H9 (cell line): Measurements from ENCODE around the gene NOP53. TPM values are rescaled to one million over a fixed set of nuclear protein-coding genes. Genes with fewer than 3 reads are reported as not detected.

Experiments used
- DNase-seq: peaks from one replicate; pipeline ENCODE4 v3.0.0-alpha.2; 2017
- H2AFZ ChIP-seq: one replicate; pipeline ENCODE4 v1.6.1; 2013; ENCODE audit warnings: mild to moderate bottlenecking, low read length, control low read depth, moderate library complexity
- H2AK5ac ChIP-seq: 2 replicates; pipeline ENCODE4 v1.6.1; 2013; ENCODE audit warnings: low read length, control low read depth, mixed read lengths; ENCODE audit not compliant: insufficient read length
- H2BK120ac ChIP-seq: one replicate; pipeline ENCODE4 v1.6.1; 2013; ENCODE audit warnings: low read depth, mild to moderate bottlenecking, low read length, control low read depth, inconsistent platforms; ENCODE audit not compliant: poor library complexity, severe bottlenecking
- H2BK12ac ChIP-seq: 2 replicates; pipeline ENCODE4 v1.6.1; 2013; ENCODE audit warnings: low read length, control low read depth, mixed read lengths, low read depth; ENCODE audit not compliant: insufficient read length
- H2BK15ac ChIP-seq: 2 replicates; pipeline ENCODE4 v1.6.1; 2013; ENCODE audit warnings: low read depth, low read length, control low read depth
- H2BK20ac ChIP-seq: one replicate; pipeline ENCODE4 v1.6.1; 2013; ENCODE audit warnings: low read depth, mild to moderate bottlenecking, low read length, control low read depth, inconsistent platforms; ENCODE audit not compliant: poor library complexity, severe bottlenecking
- H2BK5ac ChIP-seq: 2 replicates; pipeline ENCODE4 v1.6.1; 2013; ENCODE audit warnings: low read length, control low read depth, mixed read lengths; ENCODE audit not compliant: insufficient read length
- H3K14ac ChIP-seq: 2 replicates; pipeline ENCODE4 v1.6.1; 2013; ENCODE audit warnings: low read length, control low read depth; ENCODE audit not compliant: insufficient read depth
- H3K18ac ChIP-seq: 2 replicates; pipeline ENCODE4 v1.6.1; 2013; ENCODE audit warnings: low read depth, mild to moderate bottlenecking, mixed read lengths, low read length, control low read depth; ENCODE audit not compliant: insufficient read length
- H3K23ac ChIP-seq: 2 replicates; pipeline ENCODE4 v1.6.1; 2013; ENCODE audit warnings: low read length, control low read depth, mixed read lengths, low read depth; ENCODE audit not compliant: insufficient read length
- H3K23me2 ChIP-seq: 2 replicates; pipeline ENCODE4 v1.6.1; 2013; ENCODE audit warnings: low read depth, mild to moderate bottlenecking, mixed read lengths, low read length, control low read depth; ENCODE audit not compliant: insufficient read length, poor library complexity, severe bottlenecking
- H3K27ac ChIP-seq: 2 replicates; pipeline ENCODE4 v1.5.1; 2013; ENCODE audit warnings: low read length, control low read depth, mixed read lengths, low read depth; ENCODE audit not compliant: insufficient read length
- H3K27me3 ChIP-seq: 2 replicates; pipeline ENCODE4 v1.6.1; 2013; ENCODE audit warnings: low read length, control low read depth, inconsistent platforms; ENCODE audit not compliant: insufficient read depth
- H3K4ac ChIP-seq: 2 replicates; pipeline ENCODE4 v1.6.1; 2013; ENCODE audit warnings: low read depth, mild to moderate bottlenecking, control low read depth, inconsistent platforms, low read length, moderate library complexity
- H3K4me1 ChIP-seq: 2 replicates; pipeline ENCODE4 v1.6.1; 2013; ENCODE audit warnings: low read length, control low read depth, inconsistent platforms; ENCODE audit not compliant: insufficient read depth
- H3K4me2 ChIP-seq: 2 replicates; pipeline ENCODE4 v1.6.1; 2013; ENCODE audit warnings: low read length, control low read depth, mixed read lengths; ENCODE audit not compliant: insufficient read length, insufficient read depth
- H3K56ac ChIP-seq: 2 replicates; pipeline ENCODE4 v1.6.1; 2013; ENCODE audit warnings: low read depth, mild to moderate bottlenecking, mixed read lengths, low read length, control low read depth; ENCODE audit not compliant: insufficient read length
- H3K79me1 ChIP-seq: 2 replicates; pipeline ENCODE4 v1.6.1; 2013; ENCODE audit warnings: low read depth, mild to moderate bottlenecking, moderate library complexity, low read length, control low read depth, inconsistent platforms; ENCODE audit not compliant: insufficient read depth, poor library complexity, severe bottlenecking
- H3K79me2 ChIP-seq: 2 replicates; pipeline ENCODE4 v1.6.1; 2013; ENCODE audit warnings: low read length, control low read depth, inconsistent platforms; ENCODE audit not compliant: insufficient read depth
- H3K9ac ChIP-seq: 2 replicates; pipeline ENCODE4 v1.6.1; 2013; ENCODE audit warnings: low read length, control low read depth, mixed read lengths; ENCODE audit not compliant: insufficient read length; ENCODE audit errors: extremely low read depth
- H3K9me3 ChIP-seq: one replicate; pipeline ENCODE4 v1.6.1; 2013; ENCODE audit warnings: low read depth, low read length, inconsistent platforms; ENCODE audit not compliant: control insufficient read depth
- H3T11ph ChIP-seq: one replicate; pipeline ENCODE4 v1.6.1; 2013; ENCODE audit warnings: mild to moderate bottlenecking, low read length, control low read depth, inconsistent platforms
- H4K20me1 ChIP-seq: one replicate; pipeline ENCODE4 v1.6.1; 2013; ENCODE audit not compliant: control insufficient read depth, insufficient read length, insufficient read depth
- H4K5ac ChIP-seq: 2 replicates; pipeline ENCODE4 v1.6.1; 2013; ENCODE audit warnings: low read depth, mild to moderate bottlenecking, mixed read lengths, low read length, control low read depth; ENCODE audit not compliant: insufficient read length
- H4K8ac ChIP-seq: replicated peaks from 2 replicates; pipeline ENCODE4 v1.6.1; 2013; ENCODE audit warnings: low read length, control low read depth, mixed read lengths, low read depth; ENCODE audit not compliant: insufficient read length
- H4K91ac ChIP-seq: 2 replicates; pipeline ENCODE4 v1.6.1; 2013; ENCODE audit warnings: low read depth, mild to moderate bottlenecking, moderate library complexity, mixed read lengths, low read length, control low read depth; ENCODE audit not compliant: insufficient read length
- H3K27ac Mint-ChIP-seq, 3 experiments: 2 replicates in 2 of 3; 3 replicates in 1 of 3; pipeline ENCODE4 v1.8.0; 2020 to 2021; ENCODE audit warnings: mixed read lengths in 3 of 3, mild to moderate bottlenecking in 1 of 3, moderate library complexity in 1 of 3
- H3K27me3 Mint-ChIP-seq: 2 replicates; pipeline ENCODE4 v1.8.0; 2021; ENCODE audit warnings: low read depth, mild to moderate bottlenecking, moderate library complexity, mixed read lengths
- H3K36me3 Mint-ChIP-seq, 3 experiments: 2 replicates in 2 of 3; 3 replicates in 1 of 3; pipeline ENCODE4 v1.8.0; 2020 to 2021; ENCODE audit warnings: low read depth in 3 of 3, mixed read lengths in 3 of 3; ENCODE audit not compliant: insufficient read depth in 1 of 3
- H3K4me1 Mint-ChIP-seq, 2 experiments: 2 replicates each; pipeline ENCODE4 v1.8.0; 2020; ENCODE audit warnings: mixed read lengths in 2 of 2
- H3K4me3 Mint-ChIP-seq, 2 experiments: 2 replicates in 1 of 2; 3 replicates in 1 of 2; pipeline ENCODE4 v1.8.0; 2020 to 2021; ENCODE audit warnings: mild to moderate bottlenecking in 2 of 2, mixed read lengths in 2 of 2, moderate library complexity in 1 of 2
- H3K9me3 Mint-ChIP-seq, 2 experiments: 2 replicates in 1 of 2; 3 replicates in 1 of 2; pipeline ENCODE4 v1.8.0; 2020; ENCODE audit warnings: mild to moderate bottlenecking in 2 of 2, mixed read lengths in 2 of 2, moderate library complexity in 1 of 2
- WGBS: extraction: QIAGEN DNeasy Blood & Tissue Kit; methylation state at CpG from one replicate; pipeline ENCODE4 v1.1.7; 2013; ENCODE audit warnings: missing lambda C conversion rate, low lambda C conversion rate, mixed read lengths; ENCODE audit not compliant: insufficient read length; ENCODE audit errors: extremely low coverage; 5-methylcytosine and 5-hydroxymethylcytosine counted together
- total RNA-seq: library from RNA; stranded (reverse); gene quantifications from 2 replicates; pipeline ENCODE4 v1.2.1, GENCODE V29; 2021
- TF ChIP-seq, protein P1 (sequence below): fragments of 200-600 bp; sonication (generic); conservative IDR thresholded peaks from 3 replicates; pipeline ENCODE4 v1.8.0; 2021; ENCODE audit warnings: antibody characterized with exemption, mild to moderate bottlenecking

The NOP53 gene
- total RNA-seq, 1 experiment from 2014 or later: 325 TPM

DNA sequence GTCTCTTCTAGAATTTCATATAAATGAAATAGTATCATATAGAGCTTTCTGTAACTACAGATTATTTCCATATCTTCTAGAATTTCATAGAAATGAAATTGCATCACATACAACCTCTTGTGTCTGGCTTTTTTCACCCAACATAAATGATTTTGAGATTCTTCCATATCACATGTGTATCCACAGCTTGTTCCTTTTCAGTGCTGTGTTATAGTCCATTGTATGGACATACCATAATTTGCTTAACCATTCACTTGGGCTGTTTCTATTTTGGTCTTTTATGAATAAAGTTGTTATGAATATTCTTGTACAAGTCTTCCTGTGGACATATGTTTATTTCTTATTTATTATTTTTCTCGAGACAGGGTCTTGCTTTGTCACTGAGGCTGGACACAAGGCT, 47.3 kb downstream of the NOP53 start:
- Histone ChIP-seq H3K27me3 (no peaks in the 10 kb centered on the region), H4K91ac (no peak overlapping the region), H2BK5ac (no peak overlapping the region), H2BK120ac (no peak overlapping the region), H4K5ac (no peak overlapping the region), H3K23ac (no peak overlapping the region), H3K79me1 (no peaks in the 10 kb centered on the region), H3K27ac (no peak overlapping the region), H3K4me2 (no peak overlapping the region), H2BK15ac (no peak overlapping the region), H2BK20ac (no peak overlapping the region), H2BK12ac (no peak overlapping the region), H3K4me1 (no peaks in the 10 kb centered on the region), H3K23me2 (no peaks in the 10 kb centered on the region), H3K4ac (no peak overlapping the region), H4K8ac (no peak overlapping the region), H2AFZ (no peak overlapping the region), H2AK5ac (no peak overlapping the region), H3K9ac (no peak overlapping the region), H3K9me3 (no peaks in the 10 kb centered on the region), H3T11ph (no peak overlapping the region), H3K79me2 (no peaks in the 10 kb centered on the region), H3K18ac (no peak overlapping the region), H3K14ac (no peak overlapping the region), H3K56ac (no peak overlapping the region), H4K20me1 (no peaks in the 10 kb centered on the region)
- TF ChIP-seq, protein P1, sequence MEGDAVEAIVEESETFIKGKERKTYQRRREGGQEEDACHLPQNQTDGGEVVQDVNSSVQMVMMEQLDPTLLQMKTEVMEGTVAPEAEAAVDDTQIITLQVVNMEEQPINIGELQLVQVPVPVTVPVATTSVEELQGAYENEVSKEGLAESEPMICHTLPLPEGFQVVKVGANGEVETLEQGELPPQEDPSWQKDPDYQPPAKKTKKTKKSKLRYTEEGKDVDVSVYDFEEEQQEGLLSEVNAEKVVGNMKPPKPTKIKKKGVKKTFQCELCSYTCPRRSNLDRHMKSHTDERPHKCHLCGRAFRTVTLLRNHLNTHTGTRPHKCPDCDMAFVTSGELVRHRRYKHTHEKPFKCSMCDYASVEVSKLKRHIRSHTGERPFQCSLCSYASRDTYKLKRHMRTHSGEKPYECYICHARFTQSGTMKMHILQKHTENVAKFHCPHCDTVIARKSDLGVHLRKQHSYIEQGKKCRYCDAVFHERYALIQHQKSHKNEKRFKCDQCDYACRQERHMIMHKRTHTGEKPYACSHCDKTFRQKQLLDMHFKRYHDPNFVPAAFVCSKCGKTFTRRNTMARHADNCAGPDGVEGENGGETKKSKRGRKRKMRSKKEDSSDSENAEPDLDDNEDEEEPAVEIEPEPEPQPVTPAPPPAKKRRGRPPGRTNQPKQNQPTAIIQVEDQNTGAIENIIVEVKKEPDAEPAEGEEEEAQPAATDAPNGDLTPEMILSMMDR: no peak
- no peak for DNase-seq
- H3K27me3 Mint-ChIP-seq: peaks cover under 1% of the 10 kb centered on the region; the same call in 1 of the 2 replicates
- no peak overlapping the region for H3K4me3 Mint-ChIP-seq
- no CpG with 5 or more reads among the region's 1 CpG for WGBS
- H3K4me1 Mint-ChIP-seq: peaks cover 8 to 18% of the 10 kb centered on the region in 2 experiments
- H3K36me3 Mint-ChIP-seq: peaks cover 2 to 5% (median 3%) of the 10 kb centered on the region in 3 experiments; a peak in 2 of 7 replicates
- peaks cover 7 to 8% of the 10 kb centered on the region in 2 experiments for H3K9me3 Mint-ChIP-seq
- H3K27ac Mint-ChIP-seq: no peak overlapping the region
